GM23338 (cell line): ENCODE measurements around the gene TFB2M.

Experiments used
- CTCF ChIP-seq, 2 experiments: fragments of 200-600 bp in 1 of 2; sonication (generic) in 1 of 2; conservative IDR thresholded peaks; 2 replicates each; pipeline versions ENCODE4 v1.5.1 to v1.6.1; 2016 to 2017; ENCODE audit warnings: antibody characterized with exemption in 2 of 2, low read depth in 2 of 2, mild to moderate bottlenecking in 2 of 2, moderate library complexity in 1 of 2
- ETS1 ChIP-seq: IDR thresholded peaks from 2 replicates; pipeline ENCODE4 v1.6.1; 2016; ENCODE audit warnings: antibody characterized with exemption
- EZH2 ChIP-seq: fragments of 200-600 bp; sonication (generic); IDR thresholded peaks from one replicate; pipeline ENCODE4 v1.8.0; 2017; ENCODE audit warnings: antibody characterized with exemption, mild to moderate bottlenecking, low read depth; ENCODE audit not compliant: unreplicated experiment
- EZH2phosphoT487 ChIP-seq: fragments of 200-600 bp; sonication (generic); IDR thresholded peaks from one replicate; pipeline ENCODE4 v1.8.1; 2018; ENCODE audit warnings: antibody characterized with exemption; ENCODE audit not compliant: unreplicated experiment
- JUNB ChIP-seq: IDR thresholded peaks from one replicate; pipeline ENCODE4 v1.6.1; 2016; ENCODE audit warnings: antibody characterized with exemption; ENCODE audit not compliant: unreplicated experiment
- POLR2AphosphoS5 ChIP-seq: IDR thresholded peaks from 2 replicates; pipeline ENCODE4 v1.6.1; 2016; ENCODE audit warnings: antibody characterized with exemption, low read depth
- REST ChIP-seq: IDR thresholded peaks from one replicate; pipeline ENCODE4 v1.6.1; 2018; ENCODE audit warnings: antibody characterized with exemption; ENCODE audit not compliant: unreplicated experiment
- ZNF114 ChIP-seq: fragments of 250-450 bp; sonication (Bioruptor Pico); IDR thresholded peaks from 2 replicates; pipeline ENCODE4 v1.5.0; 2020; ENCODE audit warnings: mild to moderate bottlenecking, moderate library complexity

DNA sequence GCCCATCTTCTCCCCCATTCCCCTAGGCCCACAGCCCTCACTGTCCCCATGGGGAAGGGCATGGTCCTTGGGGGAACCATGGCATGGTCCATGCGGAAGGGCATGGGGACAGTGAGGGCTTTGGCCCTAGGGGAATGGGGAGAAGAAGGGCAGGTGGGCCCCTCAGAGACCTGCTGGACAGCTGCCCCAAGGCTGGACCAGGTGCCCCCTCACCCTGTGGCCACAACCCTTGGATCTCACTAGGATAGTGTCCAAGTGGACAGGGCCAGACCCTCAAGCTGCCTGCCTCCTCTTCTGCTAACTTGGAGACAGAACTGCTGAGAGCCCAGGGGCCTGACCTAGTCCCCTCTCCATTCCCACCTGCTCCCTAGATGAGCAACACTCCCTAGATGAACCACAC lies 46.5 kb downstream of the TFB2M start:
- TF ChIP-seq POLR2AphosphoS5 (no peak), EZH2phosphoT487 (no peak), CTCF (conservative IDR thresholded peaks at IDR 0.05; ENCODE audit: low read depth in 2 of 2) (no peak), ETS1 (no peak), EZH2 (no peak), REST (no peak), JUNB (no peak), ZNF114 (CRISPR knock-in tag) (no peak)
